Ovary (tissue), 3 donors: ENCODE results near the gene ACBD4.

ENCODE experiments used
- CTCF ChIP-seq, 3 donors: fragments of 450-650 bp in 2 of 3; fragments of 200-600 bp in 1 of 3; IDR thresholded peaks; one replicate each; pipeline versions ENCODE4 v1.5.1 to v1.8.0; 2016 to 2022; ENCODE audit warnings: antibody characterized with exemption in 3 of 3, mild to moderate bottlenecking in 1 of 3
- EP300 ChIP-seq: sonication (generic); formaldehyde crosslinking; IDR thresholded peaks from one replicate; pipeline ENCODE4 v1.6.1; 2017; ENCODE audit warnings: antibody characterized with exemption
- POLR2A ChIP-seq: fragments of 450-650 bp; IDR thresholded peaks from one replicate; pipeline ENCODE4 v1.6.1; 2017; ENCODE audit warnings: antibody characterized with exemption, mild to moderate bottlenecking, moderate library complexity
- donor health status: DM: no; HTN: no; CAD: no.

GRCh38 chr17:45186801-45187354 lies 51.4 kb downstream of the ACBD4 start:
- TF ChIP-seq CTCF (IDR thresholded peaks at IDR 0.05): no peak
- no peak for TF ChIP-seq EP300
- TF ChIP-seq POLR2A: no peak
